ENCODE measurements around the gene SRPK2. TPM values are rescaled to one million over a fixed set of nuclear protein-coding genes. Genes with fewer than 3 reads are reported as not detected.

The SRPK2 gene
- total and polyA plus RNA-seq, 2 of the 8 experiments (the other 6 are each of a cell fraction or from before 2014, with no cell fraction given) = 10.0 to 47.1 TPM

DNA sequence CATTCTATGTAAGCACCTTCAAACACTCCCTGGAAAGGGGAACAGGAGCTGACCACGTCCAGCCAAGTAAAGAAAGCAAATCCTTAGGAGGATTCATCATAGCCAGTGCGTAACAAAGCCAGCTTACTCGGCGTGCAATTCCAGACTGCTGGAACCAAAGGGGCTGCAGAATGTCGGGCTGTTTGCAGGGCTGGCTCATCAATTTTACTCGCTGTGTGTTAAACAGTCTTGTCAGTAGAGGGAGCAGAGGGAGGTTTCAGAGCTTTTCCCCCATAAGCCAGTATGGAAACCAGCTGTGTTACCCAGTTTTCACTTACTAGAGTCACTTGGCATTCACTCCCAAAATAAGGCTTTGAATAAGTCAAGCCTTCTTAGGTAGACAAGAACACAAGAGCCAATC is 247.7 kb downstream of the SRPK2 start:
- peak in 1 of 2 experiments; percentile 33 for DNase-seq (ENCODE audit: low read depth in 1 of 2, low spot score in 2 of 2)
- no peaks in the 10 kb centered on the region for H3K23me2 ChIP-seq (ENCODE audit: low read depth, low read length)
- ChIA-PET POLR2A (ENCODE audit: partially characterized antibody) (no interaction called here), CTCF (ENCODE audit: partially characterized antibody) (interaction anchor here (0.5 to 1.9 kb wide), 17 partner anchors 10 to 498 kb away, joined by 3 to 9 read pairs (median 3); no protein-coding TSS in a partner anchor)
- no peak overlapping the region for H2AK5ac ChIP-seq (ENCODE audit: low read depth, low read length)
- H3K4me1 ChIP-seq (replicated peaks in 1 of 4; ENCODE audit: control insufficient read depth in 3 of 4, insufficient read depth in 4 of 4, low read length in 3 of 4) = no peaks in the 10 kb centered on the region; a peak in 1 of 7 replicates
- H2BK12ac ChIP-seq (ENCODE audit: low read depth, low read length) = no peak overlapping the region
- H3K18ac ChIP-seq (ENCODE audit: extremely low read depth, low read length) = no peak overlapping the region
- H3K27ac ChIP-seq (ENCODE audit: low read depth, low read length) = no peak overlapping the region
- TF ChIP-seq, protein P1, sequence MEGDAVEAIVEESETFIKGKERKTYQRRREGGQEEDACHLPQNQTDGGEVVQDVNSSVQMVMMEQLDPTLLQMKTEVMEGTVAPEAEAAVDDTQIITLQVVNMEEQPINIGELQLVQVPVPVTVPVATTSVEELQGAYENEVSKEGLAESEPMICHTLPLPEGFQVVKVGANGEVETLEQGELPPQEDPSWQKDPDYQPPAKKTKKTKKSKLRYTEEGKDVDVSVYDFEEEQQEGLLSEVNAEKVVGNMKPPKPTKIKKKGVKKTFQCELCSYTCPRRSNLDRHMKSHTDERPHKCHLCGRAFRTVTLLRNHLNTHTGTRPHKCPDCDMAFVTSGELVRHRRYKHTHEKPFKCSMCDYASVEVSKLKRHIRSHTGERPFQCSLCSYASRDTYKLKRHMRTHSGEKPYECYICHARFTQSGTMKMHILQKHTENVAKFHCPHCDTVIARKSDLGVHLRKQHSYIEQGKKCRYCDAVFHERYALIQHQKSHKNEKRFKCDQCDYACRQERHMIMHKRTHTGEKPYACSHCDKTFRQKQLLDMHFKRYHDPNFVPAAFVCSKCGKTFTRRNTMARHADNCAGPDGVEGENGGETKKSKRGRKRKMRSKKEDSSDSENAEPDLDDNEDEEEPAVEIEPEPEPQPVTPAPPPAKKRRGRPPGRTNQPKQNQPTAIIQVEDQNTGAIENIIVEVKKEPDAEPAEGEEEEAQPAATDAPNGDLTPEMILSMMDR (IDR thresholded peaks at IDR 0.05; ENCODE audit: control extremely low read depth in 1 of 3, insufficient read depth in 1 of 3, low read depth in 1 of 3, low read length in 3 of 3) = peak; percentile 30 to 65 (median 54)
- no peak for TF ChIP-seq BRCA1 (IDR thresholded peaks at IDR 0.05; ENCODE audit: low read depth, low read length)
- TF ChIP-seq RBBP5 (IDR thresholded peaks at IDR 0.05; ENCODE audit: borderline replicate concordance, low read depth, low read length) = no peak
- TF ChIP-seq CBX8 (IDR thresholded peaks at IDR 0.05; ENCODE audit: borderline replicate concordance, low read depth, low read length) = no peak
- TF ChIP-seq RAD21 (IDR thresholded peaks at IDR 0.05 in 1 of 2, conservative IDR thresholded peaks at IDR 0.05 in 1 of 2; ENCODE audit: low read depth in 2 of 2, low read length in 2 of 2) = peak; percentile 59 to 68
- H3K79me2 ChIP-seq (ENCODE audit: control insufficient read depth in 1 of 2, insufficient read depth in 2 of 2, low read length in 2 of 2) = no peaks in the 10 kb centered on the region
- H4K8ac ChIP-seq (ENCODE audit: extremely low read depth, insufficient read depth, low read length) = no peak overlapping the region
- peak; percentile 60 for FAIRE-seq
- no peak overlapping the region for H3K4me3 ChIP-seq (ENCODE audit: extremely low read depth in 1 of 4, insufficient read depth in 2 of 4, low read depth in 3 of 4, low read length in 4 of 4)
- no peak overlapping the region for H2BK5ac ChIP-seq (ENCODE audit: low read depth, low read length)
- H4K91ac ChIP-seq (replicated peaks; ENCODE audit: insufficient read length, low read length) = no peak overlapping the region
- no peak overlapping the region for H3K9ac ChIP-seq (replicated peaks in 1 of 4; ENCODE audit: extremely low read depth in 1 of 4, low read depth in 3 of 4, low read length in 3 of 4)
- no peak overlapping the region for H3K4me2 ChIP-seq (ENCODE audit: insufficient read depth in 1 of 2, low read depth in 2 of 2, low read length in 2 of 2)
- no peaks in the 10 kb centered on the region; the same call in 1 of the 2 replicates for H3K79me1 ChIP-seq (ENCODE audit: low read depth, low read length)
- H2AFZ ChIP-seq (ENCODE audit: low read length) = no peak overlapping the region
- H4K5ac ChIP-seq (ENCODE audit: insufficient read length, low read depth, low read length) = no peak overlapping the region
- no peak overlapping the region for H2BK15ac ChIP-seq (ENCODE audit: low read length)
- H3K4ac ChIP-seq (replicated peaks; ENCODE audit: insufficient read length, low read depth, low read length) = no peak overlapping the region
- peaks cover 0 to 11% (median 7%) of the 10 kb centered on the region in 4 experiments; a peak in 4 of 8 replicates for H3K36me3 ChIP-seq (ENCODE audit: control insufficient read depth in 2 of 4, insufficient read depth in 4 of 4, low read length in 3 of 4)
- no peak overlapping the region for H2BK120ac ChIP-seq (replicated peaks; ENCODE audit: low read depth, low read length)
- no peak overlapping the region for H2BK20ac ChIP-seq (ENCODE audit: low read length)
- no peak overlapping the region for H3K56ac ChIP-seq (replicated peaks; ENCODE audit: insufficient read length, low read depth, low read length)
- H3K14ac ChIP-seq (ENCODE audit: insufficient read length) = no peak overlapping the region
- WGBS, 2 experiments (ENCODE audit: extremely low coverage in 1 of 2, insufficient coverage in 1 of 2, insufficient read length in 1 of 2, insufficient replicate concordance in 2 of 2, low coverage in 1 of 2, low lambda C conversion rate in 2 of 2, missing lambda C conversion rate in 1 of 2) = 58% methylated on average over 6 of the region's 6 CpGs; no CpG with 5 or more reads in 1 of the 2 experiments
- H3K27me3 ChIP-seq (replicated peaks in 1 of 4; ENCODE audit: control insufficient read depth in 3 of 4, extremely low read depth in 1 of 4, insufficient read depth in 3 of 4, low read length in 3 of 4) = no peaks in the 10 kb centered on the region
- peaks cover 0 to 3% of the 10 kb centered on the region in 2 experiments for H4K20me1 ChIP-seq (replicated peaks in 1 of 2; ENCODE audit: control insufficient read depth in 1 of 2, insufficient read depth in 2 of 2, low read length in 2 of 2)
- H3K23ac ChIP-seq (ENCODE audit: insufficient read length) = no peak overlapping the region
- no peaks in the 10 kb centered on the region for H3K9me3 ChIP-seq (ENCODE audit: insufficient read depth in 2 of 2, low read depth in 1 of 2, low read length in 1 of 2)
